Measurements from ENCODE around the gene NAA10.

DNA sequence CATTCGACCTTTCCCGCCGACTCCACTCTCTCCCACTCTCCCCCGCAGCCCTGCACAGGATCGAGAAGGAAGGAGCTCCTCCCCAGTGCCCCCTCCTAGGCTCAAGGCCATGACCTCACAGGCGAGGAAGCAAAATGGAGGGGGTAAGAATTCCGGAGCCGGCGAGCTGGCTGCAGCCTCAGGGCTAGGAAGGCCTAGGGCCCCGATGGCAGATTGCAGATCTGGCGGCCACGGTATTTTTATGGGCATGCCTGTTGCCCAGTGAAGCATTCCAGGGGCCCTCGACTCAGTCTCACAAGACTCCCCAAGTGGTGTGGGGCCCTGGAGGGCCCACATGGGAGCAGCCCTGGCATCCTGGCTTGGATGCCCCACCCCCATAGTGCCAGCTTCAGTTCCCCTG, 47.9 kb downstream of the NAA10 start:
- TF ChIP-seq, protein P1, sequence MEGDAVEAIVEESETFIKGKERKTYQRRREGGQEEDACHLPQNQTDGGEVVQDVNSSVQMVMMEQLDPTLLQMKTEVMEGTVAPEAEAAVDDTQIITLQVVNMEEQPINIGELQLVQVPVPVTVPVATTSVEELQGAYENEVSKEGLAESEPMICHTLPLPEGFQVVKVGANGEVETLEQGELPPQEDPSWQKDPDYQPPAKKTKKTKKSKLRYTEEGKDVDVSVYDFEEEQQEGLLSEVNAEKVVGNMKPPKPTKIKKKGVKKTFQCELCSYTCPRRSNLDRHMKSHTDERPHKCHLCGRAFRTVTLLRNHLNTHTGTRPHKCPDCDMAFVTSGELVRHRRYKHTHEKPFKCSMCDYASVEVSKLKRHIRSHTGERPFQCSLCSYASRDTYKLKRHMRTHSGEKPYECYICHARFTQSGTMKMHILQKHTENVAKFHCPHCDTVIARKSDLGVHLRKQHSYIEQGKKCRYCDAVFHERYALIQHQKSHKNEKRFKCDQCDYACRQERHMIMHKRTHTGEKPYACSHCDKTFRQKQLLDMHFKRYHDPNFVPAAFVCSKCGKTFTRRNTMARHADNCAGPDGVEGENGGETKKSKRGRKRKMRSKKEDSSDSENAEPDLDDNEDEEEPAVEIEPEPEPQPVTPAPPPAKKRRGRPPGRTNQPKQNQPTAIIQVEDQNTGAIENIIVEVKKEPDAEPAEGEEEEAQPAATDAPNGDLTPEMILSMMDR (IDR thresholded peaks at IDR 0.05), result no peak
- TF ChIP-seq POLR2A (IDR thresholded peaks at IDR 0.05), result no peak
- no peak for TF ChIP-seq EP300 (IDR thresholded peaks at IDR 0.05)

All from tibial nerve (tissue), 4 donors.